ENCODE measurements around the gene GPANK1.
A peak's percentile ranks its signal among the peaks of the same experiment; 100 is the strongest.

The GPANK1 gene

DNA sequence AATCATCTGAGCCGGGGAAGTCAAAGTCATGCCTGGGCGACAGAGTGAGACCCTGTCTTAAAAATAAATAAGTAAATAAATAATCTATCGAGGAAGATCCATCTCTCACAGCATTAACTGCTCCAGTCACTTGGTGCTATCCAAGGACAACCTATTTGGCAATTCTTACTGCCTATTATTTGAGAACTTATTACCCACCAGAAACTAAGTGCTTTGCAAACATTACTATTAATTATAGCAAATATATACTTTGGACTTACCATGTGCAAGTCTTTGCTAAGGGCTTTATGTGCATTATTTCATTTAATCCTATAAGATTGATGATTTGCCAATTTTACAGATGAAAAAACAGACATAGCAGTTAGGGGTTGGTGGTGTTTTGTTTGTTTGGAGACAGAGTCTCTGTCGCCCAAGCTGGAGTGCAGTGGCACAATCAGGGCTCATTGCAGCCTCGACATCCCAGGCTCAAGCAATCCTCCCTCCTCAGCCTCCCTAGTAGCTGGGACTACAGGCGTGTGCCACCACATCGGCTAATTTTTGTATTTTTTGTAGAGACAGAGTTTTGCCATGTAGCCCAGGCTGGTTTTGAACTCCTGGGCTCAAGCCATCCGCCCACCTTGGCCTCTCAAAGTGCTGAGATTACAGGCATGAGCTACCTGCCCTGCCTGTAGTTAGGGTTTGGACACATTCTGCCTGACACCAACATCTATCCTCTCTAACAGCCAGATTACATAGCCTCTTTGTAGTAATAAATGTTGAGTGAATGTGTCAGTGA is 10.0 kb downstream of the GPANK1 start:
- no peak for TF ChIP-seq CTCF (IDR thresholded peaks at IDR 0.05; ENCODE audit: borderline replicate concordance, control extremely low read depth, extremely low read depth, insufficient read depth, missing control alignments)
- in situ Hi-C loops (cut with MboI; ENCODE audit: low sequenced_read_pairs, unreplicated experiment) = no loop called here
- DNase-seq (ENCODE audit: low spot score) = no peak

DNA sequence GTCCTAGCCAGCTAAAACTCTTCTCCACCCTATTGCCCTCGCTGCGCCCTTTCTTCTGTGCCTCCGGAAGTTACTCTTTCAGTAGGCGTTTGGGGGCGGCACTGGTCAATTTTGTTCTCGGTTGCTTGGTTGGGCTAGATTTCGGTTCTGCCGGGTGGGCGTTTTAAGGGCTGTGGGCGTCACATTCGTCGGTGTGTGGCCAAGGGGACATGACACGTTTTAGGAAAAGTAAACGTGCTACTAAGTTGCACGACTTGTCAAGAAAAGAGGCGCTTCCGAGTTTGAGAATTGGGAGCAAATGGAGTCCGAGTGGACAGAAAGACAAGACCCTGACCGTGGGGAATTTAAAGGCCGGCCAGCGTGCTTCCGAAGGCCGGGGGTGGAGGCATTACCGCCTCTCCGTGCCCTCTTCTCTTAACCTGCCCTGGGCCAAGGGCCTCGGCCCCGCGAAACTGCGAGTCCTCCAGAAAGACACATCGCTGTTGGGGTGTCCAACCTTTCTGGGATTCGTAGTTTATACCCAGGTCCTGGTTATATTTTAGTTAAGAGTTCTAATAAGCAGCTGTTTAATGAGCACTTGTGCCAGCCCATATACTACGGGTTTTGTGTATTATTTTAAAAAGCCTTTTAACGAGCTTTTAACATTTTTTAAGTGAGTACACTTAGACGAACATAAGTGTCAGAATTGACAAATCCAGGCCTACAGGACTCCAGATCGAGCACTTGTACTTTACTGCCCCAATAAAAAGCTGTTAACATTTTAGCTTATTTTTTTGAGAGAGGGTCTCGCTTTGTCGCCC is 11.7 kb downstream of the GPANK1 start:
- in situ Hi-C loops (cut with MboI; ENCODE audit: low sequenced_read_pairs, unreplicated experiment) = no loop called here
- TF ChIP-seq CTCF (IDR thresholded peaks at IDR 0.05; ENCODE audit: borderline replicate concordance, control extremely low read depth, extremely low read depth, insufficient read depth, missing control alignments) = no peak
- DNase-seq (ENCODE audit: low spot score) = peak; percentile 92

- in situ Hi-C loops (cut with MboI; ENCODE audit: low sequenced_read_pairs, unreplicated experiment) = no loop called here
- DNase-seq (ENCODE audit: low spot score) = peak; percentile 73
- TF ChIP-seq CTCF (IDR thresholded peaks at IDR 0.05; ENCODE audit: borderline replicate concordance, control extremely low read depth, extremely low read depth, insufficient read depth, missing control alignments) = no peak
These were observed 13.1 kb downstream of the GPANK1 start for GRCh38 chr6:31651602-31652191.

- in situ Hi-C loops (cut with MboI; ENCODE audit: low sequenced_read_pairs, unreplicated experiment) = no loop called here
- no peak for DNase-seq (ENCODE audit: low spot score)
- TF ChIP-seq CTCF (IDR thresholded peaks at IDR 0.05; ENCODE audit: borderline replicate concordance, control extremely low read depth, extremely low read depth, insufficient read depth, missing control alignments) = no peak
These were observed 19.5 kb downstream of the GPANK1 start for GRCh38 chr6:31645325-31645724.

- in situ Hi-C loops (cut with MboI; ENCODE audit: low sequenced_read_pairs, unreplicated experiment) = no loop called here
- no peak for TF ChIP-seq CTCF (IDR thresholded peaks at IDR 0.05; ENCODE audit: borderline replicate concordance, control extremely low read depth, extremely low read depth, insufficient read depth, missing control alignments)
- no peak for DNase-seq (ENCODE audit: low spot score)
These were observed 20.9 kb downstream of the GPANK1 start for GRCh38 chr6:31643818-31644454.
